GM19099 (cell line): Measurements from ENCODE around the gene NPW.

Experiments
- POLR2A ChIP-seq: IDR thresholded peaks from 3 replicates; pipeline ENCODE4 v1.6.1; 2011; ENCODE audit warnings: low read depth; ENCODE audit not compliant: insufficient read length; ENCODE audit errors: extremely low read depth

The NPW gene

DNA sequence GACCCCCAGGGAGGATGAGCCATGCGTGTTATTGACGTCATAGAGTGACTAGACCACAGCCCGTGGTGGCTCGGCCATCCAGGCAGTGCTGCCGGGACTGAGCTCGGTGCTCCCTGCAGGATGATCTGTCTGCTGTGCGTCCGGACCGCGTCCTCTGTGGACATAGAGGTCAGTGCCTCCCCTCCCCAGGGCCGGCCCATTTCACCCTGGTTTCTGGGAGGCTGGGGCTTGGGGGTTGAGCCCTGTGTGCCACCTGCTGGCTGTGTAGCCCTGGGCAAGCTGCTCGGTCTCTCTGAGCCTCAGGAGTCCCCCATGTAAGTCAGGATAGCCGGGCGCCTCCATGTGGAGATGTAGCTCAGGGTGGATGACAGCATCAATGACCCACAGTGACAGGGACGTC lies 36.5 kb downstream of the NPW start:
- no peak for TF ChIP-seq POLR2A

DNA sequence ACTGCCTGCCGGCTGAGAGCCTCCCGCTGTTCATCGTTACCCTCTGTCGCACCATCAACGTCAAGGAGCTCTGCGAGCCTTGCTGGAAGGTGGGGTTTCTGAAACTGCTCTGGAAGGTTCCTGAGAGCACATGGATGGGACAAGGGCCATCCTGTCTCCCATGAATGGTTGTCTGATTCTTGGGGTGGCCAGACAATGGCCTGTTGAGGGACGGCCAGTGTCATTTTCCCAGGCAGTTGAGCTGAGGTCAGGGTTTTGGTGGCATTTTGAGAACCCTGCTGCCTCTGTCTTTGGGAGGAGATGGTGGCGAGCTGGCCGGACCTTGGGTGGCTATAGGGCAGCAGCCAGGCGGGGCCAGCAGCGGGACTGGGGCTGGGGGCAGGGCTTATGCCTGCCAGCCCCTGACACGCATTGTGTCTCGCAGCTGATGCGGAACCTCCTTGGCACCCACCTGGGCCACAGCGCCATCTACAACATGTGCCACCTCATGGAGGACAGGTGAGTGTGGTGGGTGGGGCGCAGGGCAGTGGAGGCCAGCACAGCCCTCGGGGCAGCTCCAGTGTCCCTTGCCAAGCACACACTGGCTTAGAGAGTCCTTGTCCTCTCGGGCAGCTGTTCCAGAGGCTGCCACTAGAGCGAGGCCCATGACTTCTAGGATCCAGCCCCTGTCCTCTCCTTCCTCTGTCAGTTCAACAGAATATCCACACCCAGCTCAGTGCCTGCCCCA lies 37.3 kb downstream of the NPW start:
- TF ChIP-seq POLR2A, result no peak

DNA sequence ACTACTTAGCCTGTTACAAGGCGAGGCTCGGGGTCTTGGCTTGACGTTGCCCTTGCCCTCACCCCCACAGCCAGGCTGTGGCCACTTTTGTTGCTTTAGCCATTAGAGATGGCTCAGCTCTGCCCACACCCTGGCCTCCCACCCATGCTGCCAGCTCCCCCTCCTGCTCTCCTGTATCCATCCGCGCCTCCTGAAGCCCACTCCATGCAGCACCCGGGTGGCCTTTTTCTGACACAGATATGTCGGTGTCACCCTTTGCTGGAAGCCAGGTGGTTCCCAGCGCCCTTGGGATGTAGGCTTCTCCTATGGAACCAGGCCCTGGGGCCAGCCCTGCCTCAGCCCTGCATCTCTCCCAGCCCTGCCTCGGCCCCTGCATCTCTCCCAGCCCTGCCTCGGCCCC lies 37.9 kb downstream of the NPW start:
- TF ChIP-seq POLR2A, result no peak

DNA sequence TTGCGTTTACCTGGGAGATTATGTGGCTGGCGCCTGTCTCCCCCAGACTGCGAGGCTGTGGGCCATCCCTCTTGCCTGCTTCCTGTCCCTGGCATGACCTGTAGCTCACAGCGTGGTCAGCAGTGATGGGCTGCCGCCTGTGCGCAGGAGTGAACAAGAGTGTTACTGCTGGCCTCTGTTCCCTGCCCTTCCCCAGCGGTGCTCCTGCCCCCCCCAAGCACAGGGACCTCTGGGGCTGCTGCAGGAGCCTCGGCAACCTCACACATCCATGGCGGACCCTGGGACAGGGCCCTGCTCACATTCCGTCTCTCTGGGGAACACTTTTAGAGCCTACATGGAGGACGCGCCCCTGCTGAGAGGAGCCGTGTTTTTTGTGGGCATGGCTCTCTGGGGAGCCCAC lies 38.8 kb downstream of the NPW start:
- no peak for TF ChIP-seq POLR2A

DNA sequence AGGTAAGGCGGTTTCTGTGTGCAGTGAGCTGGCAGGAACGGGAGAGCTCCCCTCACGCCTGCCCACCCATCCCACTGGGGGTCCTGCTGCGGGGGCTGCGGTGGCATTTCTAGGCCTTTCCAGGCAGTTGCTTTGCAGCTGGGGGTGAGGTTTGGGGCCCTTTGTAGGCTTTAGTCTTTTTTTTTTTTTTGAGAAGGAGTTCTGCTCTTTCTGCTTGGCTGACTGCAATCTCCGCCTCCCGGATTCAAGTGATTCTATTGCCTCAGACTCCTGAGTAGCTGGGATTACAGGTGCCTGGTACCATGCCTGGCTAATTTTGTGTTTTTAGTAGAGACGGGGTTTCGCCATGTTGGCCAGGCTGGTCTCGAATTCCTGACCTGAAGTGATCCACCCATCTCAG lies 39.3 kb downstream of the NPW start:
- no peak for TF ChIP-seq POLR2A

DNA sequence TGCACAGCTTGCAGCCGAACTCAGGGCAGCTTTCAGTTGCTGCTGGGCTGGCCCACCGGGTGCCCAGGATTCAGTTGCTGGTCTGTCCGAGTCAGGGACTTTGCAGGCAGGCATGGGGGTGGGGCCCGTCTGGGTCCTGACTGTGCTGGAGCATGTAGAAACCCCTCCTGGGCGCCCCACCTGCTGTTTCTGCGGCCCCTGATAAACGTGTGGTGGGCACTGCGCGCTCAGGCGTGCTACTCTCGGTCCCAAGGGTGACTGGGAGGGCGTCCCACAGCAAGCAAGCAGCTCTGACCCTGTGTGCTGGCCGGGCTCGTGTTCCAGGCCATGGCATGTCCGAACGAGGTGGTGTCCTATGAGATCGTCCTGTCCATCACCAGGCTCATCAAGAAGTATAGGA lies 40.8 kb downstream of the NPW start:
- TF ChIP-seq POLR2A, result no peak

DNA sequence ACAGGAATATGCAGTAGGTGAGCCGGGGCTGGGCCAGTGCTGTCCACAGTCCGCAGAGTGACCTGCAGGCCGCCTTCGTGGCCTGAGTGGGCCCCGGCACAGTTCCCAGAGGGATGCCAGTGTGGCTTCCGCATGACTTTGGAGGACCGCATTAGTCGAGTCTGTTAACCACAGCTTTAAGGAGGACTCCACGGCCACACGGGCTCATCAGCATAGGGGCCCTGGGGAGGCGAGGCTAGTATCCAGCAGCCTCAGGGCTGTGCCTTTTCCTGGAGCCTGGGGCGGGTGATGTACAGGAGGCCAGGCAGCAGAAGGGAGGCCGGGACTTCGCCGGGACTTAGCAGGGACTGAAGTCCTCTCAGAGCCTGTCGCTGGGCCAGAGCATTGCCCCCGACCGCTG lies 41.4 kb downstream of the NPW start:
- no peak for TF ChIP-seq POLR2A

DNA sequence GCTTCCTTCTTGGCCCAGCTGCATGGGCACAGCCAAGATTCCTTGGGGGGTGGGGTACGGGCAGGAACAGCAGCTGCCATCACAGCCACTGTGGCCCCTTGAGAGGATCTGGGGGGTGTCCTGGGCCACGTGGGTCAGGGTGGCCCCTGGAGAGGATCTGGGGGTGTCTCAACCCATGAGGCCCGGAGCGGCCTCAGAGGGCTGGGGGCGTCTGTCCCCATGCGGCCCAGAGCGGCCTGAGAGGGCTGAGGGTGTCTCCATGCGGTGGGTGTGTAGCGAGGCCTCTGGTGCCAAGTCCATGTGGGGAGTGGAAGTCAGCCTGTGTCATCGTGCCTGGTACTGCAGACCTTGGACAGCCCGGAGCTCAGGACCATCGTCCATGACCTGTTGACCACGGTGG lies 41.9 kb downstream of the NPW start:
- TF ChIP-seq POLR2A, result no peak

DNA sequence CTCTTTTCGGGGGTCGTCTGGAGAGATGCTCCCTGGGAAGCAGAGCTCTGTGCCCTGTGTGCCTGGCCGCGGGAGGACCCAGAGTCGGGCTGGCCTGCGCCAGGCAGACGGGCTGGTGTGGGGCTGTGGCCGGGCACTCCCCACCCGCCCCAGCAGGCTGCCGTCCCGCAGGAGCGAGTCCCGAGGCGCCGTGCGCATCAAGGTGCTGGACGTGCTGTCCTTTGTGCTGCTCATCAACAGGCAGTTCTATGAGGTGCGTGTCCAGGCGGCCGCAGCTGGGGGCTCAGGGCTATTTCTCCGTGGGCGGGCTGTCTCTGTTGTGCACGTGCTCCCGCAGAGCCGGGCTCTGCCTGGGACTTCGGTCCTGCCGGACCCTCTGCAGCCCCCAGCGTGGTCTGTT lies 43.2 kb downstream of the NPW start:
- TF ChIP-seq POLR2A, result no peak

DNA sequence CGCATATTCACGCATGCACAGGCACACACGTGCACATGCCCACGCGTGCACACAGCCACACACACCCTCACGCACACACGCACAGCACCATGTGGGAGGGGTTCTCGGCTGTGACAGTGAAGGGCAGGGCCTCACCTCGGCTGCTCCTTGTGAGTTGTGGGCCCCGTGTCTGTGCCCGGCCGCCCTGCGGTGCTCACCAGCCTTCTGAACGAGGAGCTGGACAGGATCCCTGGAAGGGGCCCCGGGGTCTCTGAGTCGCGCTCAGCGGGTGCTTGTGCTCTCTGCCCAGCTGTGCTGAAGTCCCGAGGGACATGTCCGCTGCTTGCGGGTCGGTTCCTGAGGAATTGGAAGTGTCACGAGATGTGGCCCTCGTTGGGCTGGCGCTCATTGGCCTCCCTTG lies 44.3 kb downstream of the NPW start:
- no peak for TF ChIP-seq POLR2A

DNA sequence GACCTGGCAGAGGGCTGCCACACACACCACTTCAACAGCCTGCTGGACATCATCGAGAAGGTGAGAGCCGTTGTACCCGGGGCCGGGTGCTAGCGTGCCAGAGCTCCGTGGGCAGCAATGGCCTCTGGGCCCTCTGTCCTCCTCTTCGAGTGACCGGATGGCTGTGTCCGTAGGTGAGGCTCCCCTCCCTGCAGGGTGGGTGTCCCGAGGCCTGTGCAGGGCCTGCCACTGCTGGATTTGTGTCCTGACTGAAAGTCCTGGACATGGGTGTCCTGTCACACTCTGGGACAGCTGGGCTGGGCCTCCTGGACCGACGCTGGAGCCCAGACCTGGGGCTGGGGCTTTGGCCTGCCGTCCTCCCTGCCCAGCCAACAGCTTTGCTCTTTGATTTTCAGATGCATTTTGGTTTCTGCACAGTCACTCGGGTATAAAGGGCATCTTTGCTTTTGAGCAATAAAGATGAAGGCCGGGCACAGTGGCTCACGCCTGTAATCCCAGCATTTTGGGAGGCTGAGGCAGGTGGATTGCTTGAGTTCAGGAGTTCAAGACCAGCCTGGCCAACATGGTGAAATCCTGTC lies 44.9 kb downstream of the NPW start:
- TF ChIP-seq POLR2A, result no peak

DNA sequence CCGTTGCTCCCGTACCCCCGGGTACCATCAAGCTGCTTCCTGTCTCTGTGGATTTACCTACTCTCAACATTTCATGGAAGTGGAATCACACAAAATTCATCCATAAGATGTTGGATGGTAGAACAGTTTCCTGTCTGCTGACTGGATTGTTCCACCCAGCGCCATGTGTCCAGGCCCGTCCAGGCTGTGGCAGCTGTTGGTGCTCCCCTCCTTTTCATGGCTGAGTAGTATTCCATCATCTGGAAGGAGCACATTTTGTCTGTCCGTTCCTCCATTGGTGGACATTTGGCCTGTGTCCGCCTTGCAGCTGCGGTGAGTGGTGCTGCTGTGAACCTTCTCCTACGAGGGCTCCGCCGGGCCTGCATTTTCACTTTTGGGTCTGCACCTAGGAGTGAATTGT lies 46.6 kb downstream of the NPW start:
- no peak for TF ChIP-seq POLR2A
